Transverse colon (tissue), 4 donors: ENCODE data around the gene SLC34A1.

Source experiments
- POLR2A ChIP-seq: fragments of 450-650 bp; IDR thresholded peaks from one replicate; pipeline ENCODE4 v1.6.1; 2016; ENCODE audit warnings: antibody characterized with exemption, mild to moderate bottlenecking, moderate library complexity
- POLR2AphosphoS5 ChIP-seq, 3 donors: sonication (generic); formaldehyde crosslinking; IDR thresholded peaks; one replicate each; pipeline ENCODE4 v1.6.1; 2016; ENCODE audit warnings: antibody characterized with exemption in 3 of 3
- TF ChIP-seq, protein P1 (sequence below), 5 experiments: fragments of 200-600 bp in 3 of 5; fragments of 450-650 bp in 2 of 5; sonication (generic) in 3 of 5; IDR thresholded peaks; 1 replicate in 2 of 5; 2 replicates in 3 of 5; pipeline ENCODE4 v1.5.1; 2016 to 2017; ENCODE audit warnings: antibody characterized with exemption in 5 of 5, inconsistent platforms in 3 of 5, mild to moderate bottlenecking in 2 of 5, moderate library complexity in 1 of 5

DNA sequence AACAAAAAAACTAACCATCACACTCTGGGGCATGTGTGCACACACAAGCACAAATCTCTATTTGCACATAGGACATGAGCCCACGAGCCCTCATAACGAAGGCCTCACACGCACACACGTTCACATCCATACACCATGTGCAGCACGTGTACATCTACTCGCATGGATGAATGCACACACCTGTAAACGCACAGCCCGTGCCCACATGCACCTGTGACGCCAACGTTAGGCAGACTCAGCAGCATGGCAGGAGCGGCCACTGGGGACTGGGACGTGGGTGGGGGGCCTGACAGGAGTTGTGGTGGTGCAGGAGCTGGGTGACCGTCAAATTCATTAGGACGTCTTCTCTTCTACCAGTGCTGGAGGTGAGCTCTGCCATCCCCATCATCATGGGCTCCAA lies 3.2 kb downstream of the SLC34A1 start:
- TF ChIP-seq, protein P1, sequence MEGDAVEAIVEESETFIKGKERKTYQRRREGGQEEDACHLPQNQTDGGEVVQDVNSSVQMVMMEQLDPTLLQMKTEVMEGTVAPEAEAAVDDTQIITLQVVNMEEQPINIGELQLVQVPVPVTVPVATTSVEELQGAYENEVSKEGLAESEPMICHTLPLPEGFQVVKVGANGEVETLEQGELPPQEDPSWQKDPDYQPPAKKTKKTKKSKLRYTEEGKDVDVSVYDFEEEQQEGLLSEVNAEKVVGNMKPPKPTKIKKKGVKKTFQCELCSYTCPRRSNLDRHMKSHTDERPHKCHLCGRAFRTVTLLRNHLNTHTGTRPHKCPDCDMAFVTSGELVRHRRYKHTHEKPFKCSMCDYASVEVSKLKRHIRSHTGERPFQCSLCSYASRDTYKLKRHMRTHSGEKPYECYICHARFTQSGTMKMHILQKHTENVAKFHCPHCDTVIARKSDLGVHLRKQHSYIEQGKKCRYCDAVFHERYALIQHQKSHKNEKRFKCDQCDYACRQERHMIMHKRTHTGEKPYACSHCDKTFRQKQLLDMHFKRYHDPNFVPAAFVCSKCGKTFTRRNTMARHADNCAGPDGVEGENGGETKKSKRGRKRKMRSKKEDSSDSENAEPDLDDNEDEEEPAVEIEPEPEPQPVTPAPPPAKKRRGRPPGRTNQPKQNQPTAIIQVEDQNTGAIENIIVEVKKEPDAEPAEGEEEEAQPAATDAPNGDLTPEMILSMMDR (IDR thresholded peaks at IDR 0.05): no peak
- TF ChIP-seq POLR2AphosphoS5 (IDR thresholded peaks at IDR 0.05) (no peak), POLR2A (no peak)
